Body of pancreas (tissue), 4 donors: ENCODE results near the gene RIN3.

Source experiments
- POLR2A ChIP-seq, 3 donors: fragments of 450-650 bp; IDR thresholded peaks; one replicate each; pipeline ENCODE4 v1.6.1; 2016; ENCODE audit warnings: antibody characterized with exemption in 3 of 3, mild to moderate bottlenecking in 2 of 3
- TF ChIP-seq, protein P1 (sequence below), 7 experiments: fragments of 450-650 bp in 4 of 7; fragments of 200-600 bp in 3 of 7; sonication (generic) in 3 of 7; IDR thresholded peaks; one replicate each; pipeline ENCODE4 v1.5.1; 2016 to 2019; ENCODE audit warnings: antibody characterized with exemption in 7 of 7

DNA sequence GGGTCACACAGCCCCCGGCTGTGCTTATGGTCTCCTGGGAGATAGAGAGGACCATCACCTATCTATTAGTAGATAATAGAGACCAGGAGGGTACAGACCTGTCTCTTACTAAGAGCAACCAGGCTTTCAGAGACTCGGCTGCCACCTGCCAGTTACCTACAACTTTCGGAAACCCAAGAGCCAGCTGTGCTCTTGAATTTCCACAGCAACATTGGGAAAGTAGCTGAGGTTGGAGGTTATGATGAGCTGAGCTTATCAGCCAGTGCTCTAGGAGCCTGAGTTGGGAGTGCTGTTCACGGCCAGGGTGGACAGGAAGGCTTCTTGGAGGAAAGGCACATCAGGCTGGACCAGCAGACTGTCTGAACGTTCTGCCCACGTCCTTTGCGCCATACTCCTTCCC, 67.6 kb downstream of the RIN3 start:
- TF ChIP-seq, protein P1, sequence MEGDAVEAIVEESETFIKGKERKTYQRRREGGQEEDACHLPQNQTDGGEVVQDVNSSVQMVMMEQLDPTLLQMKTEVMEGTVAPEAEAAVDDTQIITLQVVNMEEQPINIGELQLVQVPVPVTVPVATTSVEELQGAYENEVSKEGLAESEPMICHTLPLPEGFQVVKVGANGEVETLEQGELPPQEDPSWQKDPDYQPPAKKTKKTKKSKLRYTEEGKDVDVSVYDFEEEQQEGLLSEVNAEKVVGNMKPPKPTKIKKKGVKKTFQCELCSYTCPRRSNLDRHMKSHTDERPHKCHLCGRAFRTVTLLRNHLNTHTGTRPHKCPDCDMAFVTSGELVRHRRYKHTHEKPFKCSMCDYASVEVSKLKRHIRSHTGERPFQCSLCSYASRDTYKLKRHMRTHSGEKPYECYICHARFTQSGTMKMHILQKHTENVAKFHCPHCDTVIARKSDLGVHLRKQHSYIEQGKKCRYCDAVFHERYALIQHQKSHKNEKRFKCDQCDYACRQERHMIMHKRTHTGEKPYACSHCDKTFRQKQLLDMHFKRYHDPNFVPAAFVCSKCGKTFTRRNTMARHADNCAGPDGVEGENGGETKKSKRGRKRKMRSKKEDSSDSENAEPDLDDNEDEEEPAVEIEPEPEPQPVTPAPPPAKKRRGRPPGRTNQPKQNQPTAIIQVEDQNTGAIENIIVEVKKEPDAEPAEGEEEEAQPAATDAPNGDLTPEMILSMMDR (IDR thresholded peaks at IDR 0.05) = no peak
- no peak for TF ChIP-seq POLR2A (IDR thresholded peaks at IDR 0.05)
